Liver (tissue), 9 donors: Measurements from ENCODE around the gene TBC1D1. TPM values are rescaled to one million over a fixed set of nuclear protein-coding genes. Genes with fewer than 3 reads are reported as not detected.
"Not testable (repeated sequence)": the region's sequence is repeated elsewhere in the genome, so short reads cannot be mapped to it uniquely, and the experiment has no call there.

Experiments
- DNase-seq: peaks from one replicate; pipeline ENCODE4 v3.0.0-alpha.2; 2017; ENCODE audit warnings: low spot score
- H3K27ac ChIP-seq, 2 donors: one replicate each; pipeline ENCODE4 v1.7.0; 2013; ENCODE audit warnings: inconsistent platforms in 2 of 2, low read length in 2 of 2, control low read depth in 1 of 2, low read depth in 1 of 2, mild to moderate bottlenecking in 1 of 2
- H3K27me3 ChIP-seq, 4 donors: one replicate each; pipeline versions ENCODE4 v1.6.1 to v1.7.0; 2013; ENCODE audit warnings: low read length in 3 of 4, inconsistent platforms in 1 of 4, mild to moderate bottlenecking in 1 of 4, moderate library complexity in 1 of 4; ENCODE audit not compliant: control insufficient read depth in 4 of 4, insufficient read depth in 4 of 4
- H3K36me3 ChIP-seq, 4 donors: one replicate each; pipeline versions ENCODE4 v1.6.1 to v1.7.0; 2013; ENCODE audit warnings: low read length in 3 of 4, mild to moderate bottlenecking in 3 of 4, low read depth in 1 of 4, moderate library complexity in 1 of 4; ENCODE audit not compliant: control insufficient read depth in 4 of 4, insufficient read depth in 3 of 4
- H3K4me1 ChIP-seq, 4 donors: one replicate each; pipeline versions ENCODE4 v1.6.1 to v1.7.0; 2013; ENCODE audit warnings: low read length in 3 of 4, mild to moderate bottlenecking in 3 of 4, moderate library complexity in 1 of 4; ENCODE audit not compliant: control insufficient read depth in 4 of 4, insufficient read depth in 4 of 4
- H3K4me3 ChIP-seq, 3 donors: one replicate each; pipeline versions ENCODE4 v1.6.1 to v1.7.0; 2013; ENCODE audit warnings: low read length in 3 of 3, control low read depth in 1 of 3, low read depth in 1 of 3, mild to moderate bottlenecking in 1 of 3
- H3K9ac ChIP-seq, 2 donors: one replicate each; pipeline ENCODE4 v1.7.0; 2013; ENCODE audit warnings: low read length in 2 of 2, mild to moderate bottlenecking in 2 of 2, moderate library complexity in 2 of 2, control low read depth in 1 of 2, low read depth in 1 of 2
- H3K9me3 ChIP-seq, 4 donors: one replicate each; pipeline versions ENCODE4 v1.6.1 to v1.7.0; 2013; ENCODE audit warnings: low read length in 3 of 4; ENCODE audit not compliant: control insufficient read depth in 4 of 4
- EGR1 ChIP-seq, 2 donors: IDR thresholded peaks; 2 replicates each; pipeline ENCODE4 v1.6.1; 2016 to 2018; ENCODE audit warnings: antibody characterized with exemption in 2 of 2, low read depth in 2 of 2
- FOXA1 ChIP-seq: IDR thresholded peaks from 2 replicates; pipeline ENCODE4 v1.6.1; 2016; ENCODE audit warnings: antibody characterized with exemption
- HNF4A ChIP-seq, 2 donors: conservative IDR thresholded peaks; 2 replicates each; pipeline ENCODE4 v1.6.1; 2016; ENCODE audit warnings: antibody characterized with exemption in 2 of 2, mild to moderate bottlenecking in 2 of 2
- HNF4G ChIP-seq: IDR thresholded peaks from 2 replicates; pipeline ENCODE4 v1.6.1; 2016; ENCODE audit warnings: antibody characterized with exemption
- RAD21 ChIP-seq, 2 donors: IDR thresholded peaks; 2 replicates each; pipeline ENCODE4 v1.6.1; 2016; ENCODE audit warnings: antibody characterized with exemption in 2 of 2, mild to moderate bottlenecking in 2 of 2
- RXRA ChIP-seq, 2 donors: IDR thresholded peaks; 2 replicates each; pipeline ENCODE4 v1.6.1; 2017 to 2018; ENCODE audit warnings: antibody characterized with exemption in 2 of 2, mild to moderate bottlenecking in 1 of 2
- SP1 ChIP-seq: IDR thresholded peaks from 2 replicates; pipeline ENCODE4 v1.6.1; 2018; ENCODE audit warnings: antibody characterized with exemption, mild to moderate bottlenecking
- TAF1 ChIP-seq: conservative IDR thresholded peaks from 2 replicates; pipeline ENCODE4 v1.6.1; 2016; ENCODE audit warnings: antibody characterized with exemption, mild to moderate bottlenecking
- YY1 ChIP-seq: IDR thresholded peaks from 2 replicates; pipeline ENCODE4 v1.6.1; 2016; ENCODE audit warnings: antibody characterized with exemption, mild to moderate bottlenecking
- ZBTB33 ChIP-seq: IDR thresholded peaks from 2 replicates; pipeline ENCODE4 v1.6.1; 2016; ENCODE audit warnings: antibody characterized with exemption
- WGBS: extraction: QIAGEN DNeasy Blood & Tissue Kit; methylation state at CpG from one replicate; pipeline ENCODE4 v1.1.7; 2013; 5-methylcytosine and 5-hydroxymethylcytosine counted together
- polyA plus RNA-seq, 2 donors: library from polyadenylated mRNA; stranded (reverse) in 1 of 2; unstranded in 1 of 2; fragments of 200-250 nt in 1 of 2; fragments of >200 nt in 1 of 2; fragmentation: Nextera tagmentation in 1 of 2; extraction: Ambion mirVana in 1 of 2; gene quantifications; one replicate each; pipeline versions ENCODE4 v1.2.1 to v1.2.3, GENCODE V29; 2013 to 2015
- total RNA-seq, 2 donors: library from RNA; depleted of rRNA; stranded (reverse); fragments of >200 nt; gene quantifications; one replicate each; pipeline ENCODE4 v1.2.3, GENCODE V29; 2014
- TF ChIP-seq, protein P1 (sequence below): fragments of 150-350 bp; IDR thresholded peaks from 2 replicates; pipeline ENCODE4 v1.5.1; 2017; ENCODE audit warnings: improper control_type of control experiment, low read depth, low read length; ENCODE audit not compliant: missing input control
- TF ChIP-seq, protein P2 (sequence below): IDR thresholded peaks from 2 replicates; pipeline ENCODE4 v1.6.1; 2016; ENCODE audit warnings: antibody characterized with exemption
- donor health status: healthy.
- donor health status: healthy.
- donor health status: healthy.
- donor health status: healthy.
- donor health status: healthy.

Gene TBC1D1
- total and polyA plus RNA-seq, 4 donors, result 15.6 to 41.4 (median 20.9) TPM

DNA sequence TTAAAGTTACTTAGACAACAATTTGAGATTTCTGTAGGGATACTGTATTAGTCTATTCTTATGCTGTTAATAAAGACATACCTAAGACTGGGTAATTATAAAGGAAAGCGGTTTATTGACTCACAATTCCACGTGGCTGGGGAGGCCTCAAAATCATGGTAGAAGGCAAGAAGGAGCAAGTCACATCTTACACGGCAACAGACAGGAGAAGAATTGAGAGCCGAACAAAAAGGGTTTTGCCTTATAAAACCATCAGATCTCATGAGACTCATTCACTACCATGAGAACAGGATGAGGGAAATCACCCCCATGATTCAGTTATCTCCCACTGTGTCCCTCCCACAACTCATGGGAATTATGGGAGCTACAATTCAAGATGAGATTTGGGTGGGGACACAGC, 80.3 kb downstream of the TBC1D1 start (continued):
- TF ChIP-seq RAD21 (IDR thresholded peaks at IDR 0.05) (no peak), EGR1 (IDR thresholded peaks at IDR 0.05; ENCODE audit: low read depth in 2 of 2) (no peak), RXRA (IDR thresholded peaks at IDR 0.05) (no peak)
- TF ChIP-seq, protein P1, sequence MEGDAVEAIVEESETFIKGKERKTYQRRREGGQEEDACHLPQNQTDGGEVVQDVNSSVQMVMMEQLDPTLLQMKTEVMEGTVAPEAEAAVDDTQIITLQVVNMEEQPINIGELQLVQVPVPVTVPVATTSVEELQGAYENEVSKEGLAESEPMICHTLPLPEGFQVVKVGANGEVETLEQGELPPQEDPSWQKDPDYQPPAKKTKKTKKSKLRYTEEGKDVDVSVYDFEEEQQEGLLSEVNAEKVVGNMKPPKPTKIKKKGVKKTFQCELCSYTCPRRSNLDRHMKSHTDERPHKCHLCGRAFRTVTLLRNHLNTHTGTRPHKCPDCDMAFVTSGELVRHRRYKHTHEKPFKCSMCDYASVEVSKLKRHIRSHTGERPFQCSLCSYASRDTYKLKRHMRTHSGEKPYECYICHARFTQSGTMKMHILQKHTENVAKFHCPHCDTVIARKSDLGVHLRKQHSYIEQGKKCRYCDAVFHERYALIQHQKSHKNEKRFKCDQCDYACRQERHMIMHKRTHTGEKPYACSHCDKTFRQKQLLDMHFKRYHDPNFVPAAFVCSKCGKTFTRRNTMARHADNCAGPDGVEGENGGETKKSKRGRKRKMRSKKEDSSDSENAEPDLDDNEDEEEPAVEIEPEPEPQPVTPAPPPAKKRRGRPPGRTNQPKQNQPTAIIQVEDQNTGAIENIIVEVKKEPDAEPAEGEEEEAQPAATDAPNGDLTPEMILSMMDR, result no peak

DNA sequence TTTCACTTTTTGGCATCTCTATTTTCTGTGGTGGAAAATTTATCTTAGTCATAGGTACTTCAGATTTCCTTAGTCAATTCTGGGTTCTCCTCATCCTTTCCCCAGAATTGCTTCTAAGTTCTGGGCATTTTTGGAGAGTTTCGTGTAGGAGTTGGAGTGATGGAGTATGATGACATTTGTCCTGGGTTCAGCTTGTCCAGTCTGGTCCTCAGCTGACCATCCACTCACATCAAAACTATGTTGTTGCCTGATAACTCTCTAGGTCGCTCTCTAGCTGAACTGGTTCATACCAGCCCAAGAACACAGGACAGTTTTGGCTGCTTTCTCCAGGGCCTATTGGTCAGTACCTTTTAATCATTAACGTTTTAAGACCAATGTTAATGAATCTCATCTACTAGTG, 82.6 kb downstream of the TBC1D1 start:
- Histone ChIP-seq H3K4me3 (no peak overlapping the region), H3K27me3 (no peaks in the 10 kb centered on the region), H3K27ac (no peak overlapping the region), H3K9me3 (no peaks in the 10 kb centered on the region), H3K36me3 (no peaks in the 10 kb centered on the region), H3K4me1 (peaks cover 4 to 28% (median 17%) of the 10 kb centered on the region in 4 donors), H3K9ac (no peak overlapping the region)
- WGBS, result 63% methylated on average over 3 of the region's 3 CpGs
- no peak for DNase-seq
- TF ChIP-seq HNF4A (conservative IDR thresholded peaks at IDR 0.05), result peak in 1 of 2 donors; percentile 24
- no peak for TF ChIP-seq SP1

DNA sequence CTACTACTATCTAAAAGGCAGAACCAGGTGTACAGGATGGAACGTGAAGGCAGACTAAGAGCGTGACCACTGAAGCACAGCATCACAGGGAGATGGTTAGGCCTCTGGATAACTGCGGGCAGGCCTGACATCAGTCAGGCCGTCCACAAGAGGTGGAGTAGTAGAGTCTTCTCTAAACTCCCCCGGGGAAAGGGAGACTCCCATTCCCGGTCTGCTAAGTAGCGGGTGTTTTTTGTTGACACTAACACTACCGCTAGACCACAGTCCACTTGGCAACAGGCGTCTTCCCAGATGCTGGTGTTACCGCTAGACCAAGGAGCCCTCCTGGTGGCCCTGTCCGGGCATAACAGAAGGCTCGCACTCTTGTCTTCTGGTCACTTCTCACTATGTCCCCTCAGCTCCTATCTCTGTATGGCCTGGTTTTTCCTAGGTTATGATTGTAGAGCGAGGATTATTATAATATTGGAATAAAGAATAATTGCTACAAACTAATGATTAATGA, 84.5 kb downstream of the TBC1D1 start:
- H3K9me3 ChIP-seq, H3K4me3 ChIP-seq, H3K36me3 ChIP-seq, H3K27me3 ChIP-seq, H3K9ac ChIP-seq, DNase-seq: not testable (repeated sequence)
- peak; percentile 12 for TF ChIP-seq YY1
- peak; percentile 47 to 63 for TF ChIP-seq HNF4A (conservative IDR thresholded peaks at IDR 0.05)
- TF ChIP-seq SP1, result peak; percentile 36
- TF ChIP-seq RAD21 (IDR thresholded peaks at IDR 0.05), result peak; percentile 47 to 60
- WGBS, result 48% methylated on average over 12 of the region's 13 CpGs
- Histone ChIP-seq H3K27ac (peak overlapping the region; percentile 54 to 73), H3K4me1 (peaks cover 4 to 28% (median 19%) of the 10 kb centered on the region in 4 donors)

GRCh38 chr4:37976507-37976906, 85.6 kb downstream of the TBC1D1 start:
- TF ChIP-seq, protein P2, sequence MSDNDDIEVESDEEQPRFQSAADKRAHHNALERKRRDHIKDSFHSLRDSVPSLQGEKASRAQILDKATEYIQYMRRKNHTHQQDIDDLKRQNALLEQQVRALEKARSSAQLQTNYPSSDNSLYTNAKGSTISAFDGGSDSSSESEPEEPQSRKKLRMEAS, result no peak
- TF ChIP-seq RXRA (IDR thresholded peaks at IDR 0.05) (peak in 1 of 2 donors; percentile 19), TAF1 (no peak), FOXA1 (no peak), YY1 (peak; percentile 50), SP1 (peak; percentile 61), HNF4A (conservative IDR thresholded peaks at IDR 0.05) (peak; percentile 63 to 75), ZBTB33 (no peak), HNF4G (no peak)
- peak overlapping the region; percentile 35 to 91 (median 56) for H3K4me3 ChIP-seq

More at GRCh38 chr4:37976507-37976906, 85.6 kb downstream of the TBC1D1 start:
- Histone ChIP-seq H3K27me3 (no peaks in the 10 kb centered on the region), H3K4me1 (peaks cover 4 to 30% (median 19%) of the 10 kb centered on the region in 4 donors), H3K9ac (peak overlapping the region; percentile 69 to 92), H3K36me3 (peaks cover 0 to 2% (median 0%) of the 10 kb centered on the region in 4 donors), H3K9me3 (no peaks in the 10 kb centered on the region), H3K27ac (peak overlapping the region; percentile 96)
- DNase-seq, result no peak
- WGBS, result 16% methylated on average over 3 of the region's 3 CpGs
